ENCODE results near the gene UCHL5.

The UCHL5 gene

DNA sequence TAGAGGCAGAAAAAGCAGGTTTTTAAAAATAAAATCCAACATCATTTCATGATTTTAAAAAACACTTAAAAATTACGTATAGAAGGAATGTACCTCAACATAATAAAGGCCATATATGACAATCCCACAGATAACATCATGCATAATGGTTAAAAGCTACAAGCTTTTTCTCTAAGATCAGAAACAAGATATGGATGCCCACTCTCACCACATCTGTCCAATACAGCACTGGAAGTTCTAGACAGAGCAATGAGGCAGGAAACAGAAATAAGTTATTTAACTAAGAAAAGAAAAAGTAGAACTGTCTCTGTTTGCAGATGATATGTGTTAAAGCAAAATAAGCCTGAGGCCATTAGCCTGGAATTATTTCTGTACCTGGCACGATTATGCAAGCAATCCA is 96.3 kb downstream of the UCHL5 start:
- no peak for DNase-seq

Data from NCI-H187 (cell line).